H1 (cell line): ENCODE data around the gene SMARCE1. TPM values are rescaled to one million over a fixed set of nuclear protein-coding genes. Genes with fewer than 3 reads are reported as not detected.

ENCODE experiments used
- CTCF ChIA-PET: fragments of 300-600 bp; sonication (Branson Sonifier 250); formaldehyde crosslinking; loops from one replicate; lab custom pipeline; 2021; ENCODE audit not compliant: partially characterized antibody; lab: Charles Lee
- POLR2A ChIA-PET: fragments of 300-600 bp; sonication (Branson Sonifier 250); formaldehyde crosslinking; loops from one replicate; lab custom pipeline; 2021; ENCODE audit warnings: inconsistent platforms; ENCODE audit not compliant: partially characterized antibody; lab: Charles Lee
- DNase-seq, 2 experiments: peaks; one replicate each; pipeline versions ENCODE4 v3.0.0 to v3.0.0-alpha.2; 2010 to 2022; ENCODE audit warnings: low spot score in 2 of 2, low read depth in 1 of 2, mixed read lengths in 1 of 2
- FAIRE-seq: peaks from 2 replicates; lab custom pipeline; 2011; peaks lifted over from hg19 to GRCh38; lab: Jason Lieb, UNC
- H2AFZ ChIP-seq: 2 replicates; pipeline ENCODE4 v1.8.1; 2012; ENCODE audit warnings: low read length, inconsistent platforms
- H2AK5ac ChIP-seq: 2 replicates; pipeline ENCODE4 v1.6.1; 2013; ENCODE audit warnings: low read depth, low read length
- H2BK120ac ChIP-seq: replicated peaks from 2 replicates; pipeline ENCODE3; 2013; ENCODE audit warnings: low read depth, low read length, inconsistent platforms
- H2BK12ac ChIP-seq: 2 replicates; pipeline ENCODE4 v1.6.1; 2013; ENCODE audit warnings: low read depth, low read length
- H2BK15ac ChIP-seq: 2 replicates; pipeline ENCODE4 v1.6.1; 2013; ENCODE audit warnings: low read length
- H2BK20ac ChIP-seq: 2 replicates; pipeline ENCODE4 v1.6.1; 2013; ENCODE audit warnings: low read length
- H2BK5ac ChIP-seq: 2 replicates; pipeline ENCODE4 v1.6.1; 2013; ENCODE audit warnings: low read depth, low read length
- H3K14ac ChIP-seq: 2 replicates; pipeline ENCODE4 v1.6.1; 2013; ENCODE audit warnings: inconsistent platforms; ENCODE audit not compliant: insufficient read length
- H3K18ac ChIP-seq: 2 replicates; pipeline ENCODE4 v1.6.1; 2013; ENCODE audit warnings: low read length; ENCODE audit errors: extremely low read depth
- H3K23ac ChIP-seq: 2 replicates; pipeline ENCODE4 v1.6.1; 2013; ENCODE audit warnings: inconsistent platforms; ENCODE audit not compliant: insufficient read length
- H3K23me2 ChIP-seq: 2 replicates; pipeline ENCODE4 v1.6.1; 2013; ENCODE audit warnings: low read depth, low read length
- H3K27ac ChIP-seq: 2 replicates; pipeline ENCODE4 v1.6.1; 2011; ENCODE audit warnings: low read depth, low read length, inconsistent platforms
- H3K27me3 ChIP-seq, 4 experiments: replicated peaks in 1 of 4; 1 replicate in 1 of 4; 2 replicates in 3 of 4; pipeline versions ENCODE4 v1.6.1 to v1.8.1; 2011 to 2013; ENCODE audit warnings: low read length in 3 of 4, mild to moderate bottlenecking in 3 of 4, inconsistent platforms in 2 of 4, mixed read lengths in 2 of 4, moderate library complexity in 1 of 4; ENCODE audit not compliant: control insufficient read depth in 3 of 4, insufficient read depth in 3 of 4; ENCODE audit errors: extremely low read depth in 1 of 4
- H3K36me3 ChIP-seq, 4 experiments: 2 replicates each; pipeline versions ENCODE4 v1.6.1 to v1.8.1; 2011 to 2013; ENCODE audit warnings: mild to moderate bottlenecking in 4 of 4, low read length in 3 of 4, moderate library complexity in 2 of 4, control low read depth in 1 of 4, inconsistent platforms in 1 of 4; ENCODE audit not compliant: insufficient read depth in 4 of 4, control insufficient read depth in 2 of 4
- H3K4ac ChIP-seq: replicated peaks from 2 replicates; pipeline ENCODE3; 2013; ENCODE audit warnings: low read length, low read depth, mixed read lengths, inconsistent platforms; ENCODE audit not compliant: insufficient read length
- H3K4me1 ChIP-seq, 4 experiments: replicated peaks in 1 of 4; 1 replicate in 1 of 4; 2 replicates in 3 of 4; pipeline versions ENCODE4 v1.6.1 to v1.8.1; 2011 to 2013; ENCODE audit warnings: low read length in 3 of 4, inconsistent platforms in 2 of 4, mixed read lengths in 1 of 4; ENCODE audit not compliant: insufficient read depth in 4 of 4, control insufficient read depth in 3 of 4
- H3K4me2 ChIP-seq, 2 experiments: 2 replicates each; pipeline versions ENCODE4 v1.6.1 to v1.8.1; 2011 to 2013; ENCODE audit warnings: low read depth in 2 of 2, low read length in 2 of 2, control low read depth in 1 of 2, inconsistent platforms in 1 of 2, mild to moderate bottlenecking in 1 of 2; ENCODE audit not compliant: insufficient read depth in 1 of 2
- H3K4me3 ChIP-seq, 4 experiments: fragments of 200-600, 300-600 bp in 1 of 4; sonication (generic), shearing (Covaris generic), sonication (Bioruptor Twin) in 1 of 4; 2 replicates each; pipeline versions ENCODE4 v1.5.1 to v1.8.1; 2011 to 2016; ENCODE audit warnings: low read length in 4 of 4, low read depth in 3 of 4, control low read depth in 2 of 4, inconsistent platforms in 2 of 4, mild to moderate bottlenecking in 2 of 4, mixed read lengths in 1 of 4, moderate library complexity in 1 of 4; ENCODE audit not compliant: insufficient read depth in 2 of 4; ENCODE audit errors: extremely low read depth in 1 of 4
- H3K56ac ChIP-seq: replicated peaks from 2 replicates; pipeline ENCODE3; 2013; ENCODE audit warnings: low read depth, mild to moderate bottlenecking, mixed read lengths, low read length, inconsistent platforms; ENCODE audit not compliant: insufficient read length
- H3K79me1 ChIP-seq: 2 replicates; pipeline ENCODE4 v1.6.1; 2013; ENCODE audit warnings: low read depth, low read length, control low read depth
- H3K79me2 ChIP-seq, 2 experiments: 2 replicates each; pipeline versions ENCODE4 v1.6.1 to v1.8.1; 2012 to 2013; ENCODE audit warnings: low read length in 2 of 2, mild to moderate bottlenecking in 2 of 2, inconsistent platforms in 1 of 2; ENCODE audit not compliant: insufficient read depth in 2 of 2, control insufficient read depth in 1 of 2
- H3K9ac ChIP-seq, 4 experiments: replicated peaks in 1 of 4; 1 replicate in 1 of 4; 2 replicates in 3 of 4; pipeline versions ENCODE4 v1.6.1 to v1.8.1; 2011 to 2013; ENCODE audit warnings: low read depth in 3 of 4, low read length in 3 of 4, control low read depth in 2 of 4, mild to moderate bottlenecking in 2 of 4, moderate library complexity in 2 of 4, inconsistent platforms in 1 of 4; ENCODE audit errors: extremely low read depth in 1 of 4
- H3K9me3 ChIP-seq, 2 experiments: 2 replicates each; pipeline versions ENCODE4 v1.6.1 to v1.8.1; 2012 to 2013; ENCODE audit warnings: mild to moderate bottlenecking in 2 of 2, moderate library complexity in 2 of 2, control low read depth in 1 of 2, inconsistent platforms in 1 of 2, low read depth in 1 of 2, low read length in 1 of 2, mixed read lengths in 1 of 2; ENCODE audit not compliant: insufficient read depth in 2 of 2
- H4K20me1 ChIP-seq, 2 experiments: replicated peaks in 1 of 2; 2 replicates each; pipeline versions ENCODE3 to v1.8.1; 2011 to 2013; ENCODE audit warnings: inconsistent platforms in 2 of 2, low read length in 2 of 2, mild to moderate bottlenecking in 1 of 2; ENCODE audit not compliant: insufficient read depth in 2 of 2, control insufficient read depth in 1 of 2
- H4K5ac ChIP-seq: 2 replicates; pipeline ENCODE4 v1.6.1; 2013; ENCODE audit warnings: low read length, low read depth, mixed read lengths, inconsistent platforms; ENCODE audit not compliant: insufficient read length
- H4K8ac ChIP-seq: 2 replicates; pipeline ENCODE4 v1.8.0; 2013; ENCODE audit warnings: mild to moderate bottlenecking, moderate library complexity, low read length, inconsistent platforms; ENCODE audit not compliant: insufficient read depth; ENCODE audit errors: extremely low read depth
- H4K91ac ChIP-seq: replicated peaks from 2 replicates; pipeline ENCODE3; 2013; ENCODE audit warnings: low read length, mixed read lengths, inconsistent platforms; ENCODE audit not compliant: insufficient read length
- ATF3 ChIP-seq: IDR thresholded peaks from 2 replicates; pipeline ENCODE4 v1.6.1; 2011; ENCODE audit warnings: low read depth, mild to moderate bottlenecking, low read length; ENCODE audit not compliant: insufficient read depth
- CBX5 ChIP-seq: fragments of 300-800, 300-1000 bp; sonication (generic); IDR thresholded peaks from 2 replicates; pipeline ENCODE4 v1.7.1; 2016; ENCODE audit warnings: antibody characterized with exemption, low read length, low read depth
- CBX8 ChIP-seq: fragments of 300-800, 300-1000 bp; sonication (generic); IDR thresholded peaks from 2 replicates; pipeline ENCODE4 v1.7.1; 2016; ENCODE audit warnings: low read depth, low read length, borderline replicate concordance
- CEBPB ChIP-seq: IDR thresholded peaks from 2 replicates; pipeline ENCODE4 v1.6.1; 2012; ENCODE audit warnings: low read depth, low read length
- CHD1 ChIP-seq: IDR thresholded peaks from 2 replicates; pipeline ENCODE4 v1.6.1; 2012; ENCODE audit warnings: low read depth, low read length, improper control_type of control experiment
- CHD2 ChIP-seq: IDR thresholded peaks from 2 replicates; pipeline ENCODE4 v1.6.1; 2012; ENCODE audit warnings: low read length, improper control_type of control experiment
- EZH2 ChIP-seq: fragments of 200-600 bp; sonication (generic); IDR thresholded peaks from 2 replicates; pipeline ENCODE4 v1.7.1; 2012; ENCODE audit warnings: low read depth, mild to moderate bottlenecking, moderate library complexity, low read length, inconsistent platforms; ENCODE audit not compliant: severe bottlenecking
- SAP30 ChIP-seq: fragments of 300-600 bp; sonication (generic); IDR thresholded peaks from 2 replicates; pipeline ENCODE4 v1.7.1; 2012; ENCODE audit warnings: low read length, moderate library complexity, mild to moderate bottlenecking, inconsistent platforms; ENCODE audit not compliant: insufficient read depth, insufficient replicate concordance
- USF2 ChIP-seq: IDR thresholded peaks from 2 replicates; pipeline ENCODE4 v1.6.1; 2011; ENCODE audit warnings: low read length, improper control_type of control experiment
- WGBS, 2 experiments: shearing (Covaris generic) in 1 of 2; methylation state at CpG; one replicate each; pipeline versions ENCODE4 v1.1.6 to v1.1.7; 2013 to 2015; ENCODE audit warnings: low lambda C conversion rate in 2 of 2, mixed read lengths in 2 of 2, inconsistent platforms in 1 of 2, low coverage in 1 of 2, missing lambda C conversion rate in 1 of 2; ENCODE audit not compliant: insufficient replicate concordance in 2 of 2, insufficient coverage in 1 of 2, insufficient read length in 1 of 2; ENCODE audit errors: extremely low coverage in 1 of 2, missing lambda C conversion rate in 1 of 2; 5-methylcytosine and 5-hydroxymethylcytosine counted together
- polyA plus RNA-seq, 7 experiments: library from polyadenylated mRNA; depleted of rRNA in 3 of 7; stranded (reverse) in 5 of 7; unstranded in 2 of 7; fragments of >200 nt in 5 of 7; fragments of 200-250 nt in 2 of 7; gene quantifications; 1 replicate in 5 of 7; 2 replicates in 1 of 7; 4 replicates in 1 of 7; pipeline versions ENCODE4 v1.2.1 to v1.2.3, GENCODE V29; 2011 to 2013; ENCODE audit warnings: missing spikeins in 2 of 7, mixed read lengths in 2 of 7
- total RNA-seq: library from RNA; stranded (reverse); fragmentation: NEBNext Ultra II Directional; extraction: Animal tissue kit (Norgen Biotek cat#: 25700); gene quantifications from 2 replicates; pipeline ENCODE4 v1.2.1, GENCODE V29; 2021

SMARCE1 gene
- total and polyA plus RNA-seq, 2 of the 8 experiments (the other 6 are each of a cell fraction or from before 2014, with no cell fraction given) = 30.7 to 131 TPM

DNA sequence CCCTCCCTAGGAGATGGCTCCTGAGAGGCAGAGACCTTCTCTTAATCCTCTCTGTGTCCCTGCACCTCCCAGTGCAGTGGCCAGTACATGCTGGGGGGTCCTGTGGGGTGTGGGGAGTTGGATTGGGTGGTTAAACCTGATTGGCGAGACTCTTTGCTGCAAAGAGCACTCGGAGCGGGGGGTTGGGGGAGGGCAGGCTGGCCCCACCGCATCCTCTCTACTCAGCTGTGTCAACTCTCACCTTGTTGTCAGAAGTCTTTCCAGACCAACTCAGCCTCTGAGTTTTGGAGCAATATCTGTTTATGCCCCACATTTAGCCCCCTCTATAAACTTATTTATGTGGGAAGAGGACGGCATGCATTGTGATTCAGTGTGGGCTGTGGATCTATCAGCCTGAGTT, 40.0 kb downstream of the SMARCE1 start:
- no peak overlapping the region for H3K14ac ChIP-seq
- no peak overlapping the region for H2AK5ac ChIP-seq
- no peak overlapping the region for H4K8ac ChIP-seq
- no peak overlapping the region for H3K9ac ChIP-seq
- ChIA-PET POLR2A (interaction anchor here (0.7 to 1.1 kb wide), 2 partner anchors 21 to 131 kb away, joined by 3 to 4 read pairs; no protein-coding TSS in a partner anchor), CTCF (interaction anchor here (5.9 kb wide), 1 partner anchor 9 kb away, joined by 32 read pairs; no protein-coding TSS in a partner anchor)
- no peak overlapping the region for H2BK15ac ChIP-seq
- 76% methylated on average over 5 of the region's 5 CpGs; no CpG with 5 or more reads in 1 of the 2 experiments for whole genome bisulfite sequencing, 2 experiments
- no peaks in the 10 kb centered on the region for H3K79me2 ChIP-seq
- H3K4me2 ChIP-seq = no peak overlapping the region
- no peaks in the 10 kb centered on the region for H3K27me3 ChIP-seq
- H4K20me1 ChIP-seq = no peaks in the 10 kb centered on the region
- H3K4me1 ChIP-seq = peaks cover 2 to 6% (median 4%) of the 10 kb centered on the region in 4 experiments
- H3K9me3 ChIP-seq = no peaks in the 10 kb centered on the region
- H2BK120ac ChIP-seq = no peak overlapping the region
- H3K36me3 ChIP-seq = no peaks in the 10 kb centered on the region
- H2AFZ ChIP-seq = no peak overlapping the region
- H3K27ac ChIP-seq = no peak overlapping the region
- no peak overlapping the region for H3K4ac ChIP-seq
- H3K56ac ChIP-seq = no peak overlapping the region
- no peak overlapping the region for H3K18ac ChIP-seq
- H4K5ac ChIP-seq = no peak overlapping the region
- no peak overlapping the region for H2BK12ac ChIP-seq
- H3K79me1 ChIP-seq = no peaks in the 10 kb centered on the region
- no peak overlapping the region for H3K4me3 ChIP-seq
- no peak overlapping the region for H2BK20ac ChIP-seq
- H3K23ac ChIP-seq = no peak overlapping the region
- H3K23me2 ChIP-seq = no peaks in the 10 kb centered on the region
- FAIRE-seq = no peak
- DNase-seq = no peak
- H2BK5ac ChIP-seq = no peak overlapping the region
- no peak overlapping the region for H4K91ac ChIP-seq
- no peak for TF ChIP-seq USF2
- TF ChIP-seq CBX8 = no peak
- TF ChIP-seq EZH2 = no peak
- TF ChIP-seq CEBPB = no peak
- no peak for TF ChIP-seq SAP30
- no peak for TF ChIP-seq CHD2
- TF ChIP-seq CHD1 = no peak
- TF ChIP-seq CBX5 = no peak
- TF ChIP-seq ATF3 = no peak
